Activated naive CD8-positive, alpha-beta T cell (primary cell): ENCODE results near the gene RHOT2.

ENCODE experiments used
- H3K27ac Mint-ChIP-seq: one replicate; pipeline ENCODE4 v1.8.0; 2021; ENCODE audit warnings: mixed read lengths
- H3K27me3 Mint-ChIP-seq: one replicate; pipeline ENCODE4 v1.8.0; 2021; ENCODE audit warnings: mixed read lengths
- H3K36me3 Mint-ChIP-seq: one replicate; pipeline ENCODE4 v1.8.0; 2021; ENCODE audit warnings: mixed read lengths
- H3K4me1 Mint-ChIP-seq: one replicate; pipeline ENCODE4 v1.8.0; 2021; ENCODE audit warnings: low read depth, mixed read lengths
- H3K4me3 Mint-ChIP-seq: one replicate; pipeline ENCODE4 v1.8.0; 2021; ENCODE audit warnings: mild to moderate bottlenecking, mixed read lengths
- H3K9me3 Mint-ChIP-seq: one replicate; pipeline ENCODE4 v1.8.0; 2021; ENCODE audit warnings: low read depth, mixed read lengths

RHOT2 gene

DNA sequence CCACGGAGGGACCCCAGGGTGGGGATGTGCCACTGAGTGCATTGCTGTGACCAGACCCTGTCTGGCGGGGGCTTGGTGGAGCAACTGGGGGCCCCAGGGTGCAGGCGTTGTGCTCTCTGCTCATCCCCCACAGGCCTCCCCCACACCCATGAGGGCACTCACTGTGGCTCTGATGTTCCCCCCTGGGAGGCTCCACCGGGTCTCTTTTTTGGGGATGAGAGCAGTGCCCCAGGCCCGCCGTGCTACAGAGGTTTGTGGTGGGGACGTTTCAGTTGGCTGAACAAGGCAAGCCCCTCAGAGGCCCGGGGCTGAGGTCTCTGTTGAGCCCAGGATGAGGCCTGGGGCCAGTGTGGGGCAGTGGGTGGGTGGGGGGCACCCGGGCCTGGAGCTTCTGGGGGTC is 55.8 kb downstream of the RHOT2 start:
- H3K27ac Mint-ChIP-seq: no peak overlapping the region
- no peaks in the 10 kb centered on the region for H3K27me3 Mint-ChIP-seq
- peaks cover 23% of the 10 kb centered on the region for H3K4me1 Mint-ChIP-seq
- no peaks in the 10 kb centered on the region for H3K36me3 Mint-ChIP-seq
- H3K9me3 Mint-ChIP-seq: no peaks in the 10 kb centered on the region
- H3K4me3 Mint-ChIP-seq: no peak overlapping the region
